RWPE1 (cell line): ENCODE data around the gene C22orf15.

Experiments
- CTCF ChIA-PET: fragments of 350-600 bp; sonication (Branson Sonifier 250); formaldehyde crosslinking; extraction: SDS; loops from one replicate; lab custom pipeline; 2021; lab: Yijun Ruan, JAX
- POLR2A ChIA-PET: fragments of 400-600 bp; formaldehyde crosslinking; extraction: SDS; loops from one replicate; lab custom pipeline; 2020; ENCODE audit warnings: antibody characterized with exemption; ENCODE audit not compliant: low non-redundant PET; lab: Yijun Ruan, JAX
- DNase-seq: peaks from one replicate; pipeline ENCODE4 v3.0.0; 2012; ENCODE audit warnings: low spot score
- H3K27ac ChIP-seq: fragments of 450-650 bp; 2 replicates; pipeline ENCODE4 v1.5.1; 2017
- CTCF ChIP-seq: fragments of 450-650 bp; conservative IDR thresholded peaks from 2 replicates; pipeline ENCODE4 v1.5.1; 2017; ENCODE audit warnings: low read depth, mild to moderate bottlenecking

The C22orf15 gene

GRCh38 chr22:23750367-23750713 lies 12.4 kb upstream of the C22orf15 start:
- no peak for TF ChIP-seq CTCF
- peak overlapping the region; percentile 87 for H3K27ac ChIP-seq
- ChIA-PET POLR2A (interaction anchor here (0.6 kb wide), 1 partner anchor 12 kb away, joined by 4 read pairs; no protein-coding TSS in a partner anchor), CTCF (no interaction called here)
- no peak for DNase-seq

GRCh38 chr22:23750714-23751440 lies 11.9 kb upstream of the C22orf15 start, which contains the start of gene ZNF70:
Gene ZNF70 (minus strand): TSS chr22:23751112. CDS start chr22:23745140, 5,972 bp downstream.
- peak within 1 kb of the TSS; percentile 87 for H3K27ac ChIP-seq
- DNase-seq = peak; percentile 80
- ChIA-PET CTCF (no interaction called here), POLR2A (interaction anchor here (0.6 kb wide), 1 partner anchor 13 kb away, joined by 4 read pairs; no protein-coding TSS in a partner anchor)
- TF ChIP-seq CTCF = no peak

- POLR2A ChIA-PET = no interaction called here
- TF ChIP-seq CTCF = no peak
- H3K27ac ChIP-seq = peak overlapping the region; percentile 87
- CTCF ChIA-PET = no interaction called here
- DNase-seq = peak; percentile 25
Measured at GRCh38 chr22:23751441-23751996, 11.3 kb upstream of the C22orf15 start.

- no peak for TF ChIP-seq CTCF
- peak overlapping the region; percentile 87 for H3K27ac ChIP-seq
- POLR2A ChIA-PET = no interaction called here
- CTCF ChIA-PET = no interaction called here
- DNase-seq = no peak
Measured at GRCh38 chr22:23752090-23752691, 10.6 kb upstream of the C22orf15 start.

- ChIA-PET POLR2A (no interaction called here), CTCF (no interaction called here)
- TF ChIP-seq CTCF = no peak
- DNase-seq = no peak
- no peak overlapping the region for H3K27ac ChIP-seq
Measured at GRCh38 chr22:23752750-23753149, 10.0 kb upstream of the C22orf15 start.

- ChIA-PET POLR2A (no interaction called here), CTCF (no interaction called here)
- no peak overlapping the region for H3K27ac ChIP-seq
- no peak for DNase-seq
- TF ChIP-seq CTCF = no peak
Measured at GRCh38 chr22:23753385-23753784, 9.4 kb upstream of the C22orf15 start.
